IPS-11a (cell line): ENCODE results near the gene CALHM5.

Experiments used
- H3K4me3 ChIP-seq: one replicate; pipeline ENCODE4 v1.5.1; 2013; ENCODE audit warnings: low read depth, low read length, control low read depth

CALHM5 gene

DNA sequence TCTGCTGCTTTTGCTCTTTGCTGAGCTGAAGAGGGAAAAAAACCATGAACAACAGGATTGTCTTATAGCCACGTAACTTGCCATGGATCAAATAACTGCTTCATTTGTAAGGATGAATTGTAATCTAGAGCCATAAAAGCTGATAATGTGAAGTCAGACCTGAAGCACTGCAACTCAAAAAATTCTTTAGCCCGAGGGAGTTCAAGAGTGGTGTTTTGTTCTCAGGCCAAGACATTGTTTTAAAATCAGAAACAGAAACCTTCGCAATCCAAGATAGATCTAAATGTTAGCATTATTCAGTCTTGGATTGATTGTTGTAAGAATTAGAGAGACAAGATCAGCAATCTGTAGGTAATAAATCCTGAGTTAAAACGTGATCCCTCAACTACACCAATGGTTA, 34.2 kb downstream of the CALHM5 start, which contains the start of gene TRAPPC3L:
Gene TRAPPC3L, minus strand, starts transcription at position 34 of the 400 bp plus-strand sequence. CDS start 170 bp downstream, outside the sequence.
- no peak within 1 kb of the TSS for H3K4me3 ChIP-seq

GRCh38 chr6:116547358-116547757, 35.9 kb downstream of the CALHM5 start:
- H3K4me3 ChIP-seq: no peak overlapping the region

DNA sequence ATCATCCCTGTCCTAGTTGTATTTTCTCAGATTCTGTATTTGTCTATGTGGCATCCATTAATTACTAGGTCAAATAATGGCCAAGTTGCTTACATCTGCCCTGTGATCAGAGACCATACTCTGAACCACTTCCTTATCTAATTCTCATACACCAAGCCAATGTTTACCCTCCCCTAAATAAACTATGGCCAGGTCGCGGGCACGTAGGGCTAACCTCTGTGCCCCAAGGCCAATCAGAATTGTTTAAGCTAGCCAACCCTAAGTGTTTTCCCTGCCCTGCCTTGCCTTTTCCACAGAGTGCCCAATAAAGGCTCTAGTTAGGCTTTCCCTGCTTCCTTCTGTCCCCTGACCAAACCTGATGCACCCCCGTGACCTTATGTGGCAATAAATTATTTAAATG, 39.4 kb downstream of the CALHM5 start:
- no peak overlapping the region for H3K4me3 ChIP-seq

GRCh38 chr6:116553451-116553850, 42.0 kb downstream of the CALHM5 start, which contains the start of gene CALHM4:
CALHM4 (plus strand) TSS chr6:116553751; CDS start chr6:116553794, 43 bp downstream.
- no peak within 1 kb of the TSS for H3K4me3 ChIP-seq

GRCh38 chr6:116556065-116556464, 44.6 kb downstream of the CALHM5 start:
- H3K4me3 ChIP-seq: no peak overlapping the region

DNA sequence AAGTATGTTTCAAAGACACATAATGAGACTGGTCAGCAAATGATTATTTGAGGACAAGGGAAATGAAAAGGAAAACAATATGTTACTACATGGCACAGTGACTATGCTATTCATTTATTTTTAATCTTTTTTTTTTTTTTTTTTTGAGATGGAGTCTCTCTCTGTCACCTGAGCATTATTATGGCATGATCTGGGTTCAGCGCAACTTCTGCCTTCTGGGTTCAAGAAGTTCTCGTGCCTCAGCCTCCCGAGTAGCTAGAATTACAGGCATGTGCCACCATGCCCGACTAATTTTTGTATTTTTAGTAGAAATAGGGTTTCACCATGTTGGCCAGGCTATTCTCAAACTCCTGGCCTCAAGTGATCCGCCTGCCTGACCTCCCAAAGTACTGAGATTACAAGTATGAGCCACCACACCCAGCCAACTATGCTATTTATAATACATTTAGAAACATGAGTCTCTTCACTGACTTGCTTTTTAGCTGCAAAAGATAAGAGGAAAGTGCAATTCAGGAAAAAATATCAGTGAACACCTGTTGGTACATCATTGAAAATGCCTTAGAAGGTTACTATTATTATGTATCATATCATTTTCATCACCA, 45.5 kb downstream of the CALHM5 start:
- no peak overlapping the region for H3K4me3 ChIP-seq

DNA sequence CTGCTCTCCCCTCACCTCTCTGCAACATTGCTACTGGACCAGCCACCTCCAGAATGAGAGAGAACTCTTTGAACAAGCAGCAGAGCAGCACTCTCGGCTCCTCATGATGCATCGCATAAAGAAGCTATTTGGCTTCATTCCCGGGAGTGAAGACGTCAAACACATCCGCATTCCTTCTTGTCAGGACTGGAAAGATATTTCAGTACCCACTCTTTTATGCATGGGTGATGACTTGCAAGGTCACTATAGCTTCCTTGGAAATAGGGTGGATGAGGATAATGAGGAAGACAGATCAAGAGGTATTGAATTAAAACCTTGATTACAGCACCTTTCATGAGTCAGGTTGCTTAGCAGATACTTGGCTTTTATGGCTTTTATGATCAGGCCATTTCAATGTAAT, 46.5 kb downstream of the CALHM5 start:
- H3K4me3 ChIP-seq: no peak overlapping the region

DNA sequence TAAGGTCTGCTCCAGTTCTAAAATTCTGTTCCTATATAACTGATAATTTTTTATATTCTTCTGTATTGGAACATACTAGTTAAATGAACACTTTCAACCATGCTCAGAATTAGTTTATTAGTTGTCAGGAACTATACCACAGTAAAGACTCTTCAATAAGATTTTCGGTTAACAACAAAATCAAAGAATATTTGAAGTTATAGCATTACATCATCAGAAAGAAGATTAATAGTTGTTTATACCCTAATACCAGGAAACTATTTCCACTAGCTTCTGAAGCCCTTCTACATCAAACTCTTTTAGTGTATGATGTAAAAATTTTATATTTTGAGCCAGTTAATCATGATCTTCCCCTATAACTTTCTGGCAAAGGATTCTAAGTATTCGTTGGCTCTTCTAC, 48.7 kb downstream of the CALHM5 start:
- H3K4me3 ChIP-seq: no peak overlapping the region

DNA sequence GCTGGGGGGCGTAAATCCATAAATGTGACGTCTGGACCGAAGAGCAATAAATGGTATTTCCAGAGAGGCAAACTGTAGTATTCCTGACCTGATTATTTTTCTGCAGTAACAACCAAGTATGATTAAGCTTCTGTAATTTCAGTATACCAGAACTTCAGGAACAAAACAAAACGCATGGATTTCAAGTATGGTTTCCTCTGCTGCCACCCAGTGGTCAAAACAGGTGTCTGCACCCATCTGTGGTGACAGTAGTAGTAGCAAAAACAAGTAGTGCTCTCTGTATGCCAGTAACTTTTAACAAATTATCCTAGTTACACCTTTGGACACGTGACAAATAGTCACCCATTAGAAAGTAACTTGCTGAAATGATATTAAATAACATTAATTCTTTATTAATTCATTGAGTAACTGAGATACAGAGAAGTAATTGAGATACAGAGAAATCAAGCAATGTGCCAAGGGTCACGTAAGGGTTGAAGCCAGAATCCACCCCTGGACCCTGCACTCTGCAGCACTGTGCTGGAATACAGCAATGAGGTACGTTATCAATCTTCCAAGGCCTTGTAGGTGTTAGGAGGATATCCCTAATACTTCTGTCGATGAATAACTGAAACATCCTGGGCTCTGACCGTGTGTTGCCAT, 50.1 kb downstream of the CALHM5 start:
- no peak overlapping the region for H3K4me3 ChIP-seq

DNA sequence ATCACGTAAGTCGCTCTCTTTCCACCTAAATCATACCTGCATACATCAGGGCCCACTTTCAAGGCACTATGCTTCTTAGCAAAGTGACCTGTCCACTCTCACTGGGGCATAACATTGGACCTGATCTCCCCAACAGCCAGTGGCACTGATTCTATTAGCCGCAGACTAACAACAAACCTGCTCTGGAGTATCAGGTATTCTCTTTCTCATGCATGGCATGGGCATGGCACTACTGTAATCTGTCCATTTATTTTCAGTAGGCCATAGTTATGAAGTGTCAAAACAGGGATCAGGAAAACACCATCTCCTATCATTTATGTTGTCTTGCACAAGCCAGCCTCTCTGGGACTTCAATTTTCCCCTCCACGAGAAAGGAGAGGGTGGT, 50.6 kb downstream of the CALHM5 start:
- H3K4me3 ChIP-seq: no peak overlapping the region

DNA sequence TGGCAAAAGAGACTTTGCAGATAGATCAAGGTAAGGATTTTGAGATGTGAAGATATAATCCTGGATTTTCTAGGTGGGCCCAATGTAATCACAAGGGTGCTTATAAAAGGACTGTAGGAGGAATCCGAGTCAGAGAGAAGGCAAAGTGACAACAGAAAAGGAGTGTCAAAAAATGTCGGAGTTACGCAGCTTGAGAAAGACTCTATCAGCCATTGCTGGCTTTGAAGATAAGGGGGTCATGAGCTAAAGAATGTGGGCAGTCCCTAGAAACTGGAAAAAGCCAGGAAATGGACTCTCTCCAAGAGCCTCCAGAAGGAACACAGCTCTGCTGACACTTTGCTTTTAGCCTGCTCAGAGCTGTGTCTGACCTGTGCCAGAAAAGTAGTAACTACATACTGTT, 51.2 kb downstream of the CALHM5 start:
- no peak overlapping the region for H3K4me3 ChIP-seq

- H3K4me3 ChIP-seq: no peak overlapping the region
Observed at GRCh38 chr6:116563830-116564229, 52.4 kb downstream of the CALHM5 start.

DNA sequence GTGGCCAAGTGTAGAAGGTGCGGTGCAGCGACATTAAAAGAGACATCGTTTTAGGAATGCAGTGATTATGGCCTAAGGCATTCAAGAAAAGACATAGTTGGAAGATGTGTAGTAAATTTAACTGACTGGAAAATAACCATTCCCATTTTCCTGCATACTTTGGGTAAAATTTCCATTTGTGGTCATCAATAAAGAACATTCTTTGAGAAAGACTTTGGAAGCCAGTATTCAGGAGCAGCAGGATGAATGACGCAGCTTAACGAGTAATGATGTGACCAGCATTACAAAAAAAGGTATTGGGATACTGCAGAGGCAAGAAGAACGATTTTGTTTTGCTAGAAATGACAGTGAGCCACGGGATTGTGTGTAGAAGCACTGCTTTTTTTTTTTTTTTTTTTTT, 52.9 kb downstream of the CALHM5 start:
- H3K4me3 ChIP-seq: no peak overlapping the region

- no peak overlapping the region for H3K4me3 ChIP-seq
Observed at GRCh38 chr6:116564921-116565872, 53.8 kb downstream of the CALHM5 start.

GRCh38 chr6:116568111-116568510, 56.7 kb downstream of the CALHM5 start:
- no peak overlapping the region for H3K4me3 ChIP-seq

GRCh38 chr6:116568821-116569755, 57.6 kb downstream of the CALHM5 start:
- H3K4me3 ChIP-seq: no peak overlapping the region

GRCh38 chr6:116570856-116571682, 59.6 kb downstream of the CALHM5 start, which contains the start of gene RWDD1:
RWDD1 (plus strand) TSS chr6:116571504; CDS start chr6:116571583, 79 bp downstream.
- H3K4me3 ChIP-seq: peak within 1 kb of the TSS; percentile 96

GRCh38 chr6:116571683-116572000, 60.2 kb downstream of the CALHM5 start:
- H3K4me3 ChIP-seq: peak overlapping the region; percentile 96

- peak overlapping the region; percentile 96 for H3K4me3 ChIP-seq
Observed at GRCh38 chr6:116572162-116572561, 60.7 kb downstream of the CALHM5 start.
